Endothelial cell of umbilical vein (primary cell): ENCODE data around the gene ACOX1. TPM values are rescaled to one million over a fixed set of nuclear protein-coding genes. Genes with fewer than 3 reads are reported as not detected.

Source experiments
- BruUV-seq: library from RNA; stranded (reverse); fragments of 400-500 nt; replicated peaks from 2 replicates; lab custom pipeline; 2021; lab: Mats Ljungman, UMichigan
- CTCF ChIA-PET: fragments of 300-600, 350-600 bp; sonication (Branson Sonifier 250); formaldehyde crosslinking; loops from one replicate; lab custom pipeline; 2021; ENCODE audit warnings: antibody characterized with exemption, inconsistent platforms; lab: Charles Lee
- POLR2A ChIA-PET: fragments of 300-600, 350-600 bp; sonication (Branson Sonifier 250); formaldehyde crosslinking; loops from one replicate; lab custom pipeline; 2021; ENCODE audit warnings: antibody characterized with exemption, inconsistent platforms; lab: Charles Lee
- DNase-seq: peaks from one replicate; pipeline ENCODE4 v3.0.0-alpha.2; 2011; ENCODE audit warnings: low read depth, low spot score
- FAIRE-seq: peaks from 2 replicates; lab custom pipeline; 2011; peaks lifted over from hg19 to GRCh38; lab: Jason Lieb, UNC
- H2AFZ ChIP-seq: 2 replicates; pipeline ENCODE4 v1.6.0; 2012; ENCODE audit warnings: low read depth, low read length, control low read depth, inconsistent platforms
- H3K27ac ChIP-seq: 2 replicates; pipeline ENCODE4 v1.5.1; 2011; ENCODE audit warnings: low read depth, mild to moderate bottlenecking, control low read depth, low read length, moderate library complexity; ENCODE audit not compliant: insufficient read depth
- H3K27me3 ChIP-seq, 2 experiments: 2 replicates each; pipeline versions ENCODE4 v1.6.0 to v1.6.1; 2011; ENCODE audit warnings: low read length in 2 of 2, mixed read lengths in 1 of 2; ENCODE audit not compliant: control insufficient read depth in 2 of 2, insufficient read depth in 2 of 2
- H3K36me3 ChIP-seq, 2 experiments: 2 replicates in 1 of 2; 3 replicates in 1 of 2; pipeline ENCODE4 v1.5.1; 2011; ENCODE audit warnings: low read length in 2 of 2, mild to moderate bottlenecking in 1 of 2, moderate library complexity in 1 of 2; ENCODE audit not compliant: control insufficient read depth in 2 of 2, insufficient read depth in 2 of 2; ENCODE audit errors: extremely low read depth in 1 of 2
- H3K4me1 ChIP-seq: 3 replicates; pipeline ENCODE4 v1.5.1; 2011; ENCODE audit warnings: mild to moderate bottlenecking, low read length; ENCODE audit not compliant: control insufficient read depth, insufficient read depth; ENCODE audit errors: extremely low read depth
- H3K4me2 ChIP-seq: 2 replicates; pipeline ENCODE4 v1.6.1; 2011; ENCODE audit warnings: low read length, control low read depth, mixed read lengths; ENCODE audit not compliant: insufficient read depth
- H3K4me3 ChIP-seq, 3 experiments: fragments of 200-600 bp in 1 of 3; sonication (generic), shearing (Covaris generic) in 1 of 3; replicated peaks in 1 of 3; 2 replicates each; pipeline ENCODE4 v1.5.1; 2011 to 2016; ENCODE audit warnings: control low read depth in 3 of 3, low read length in 3 of 3, mild to moderate bottlenecking in 2 of 3, inconsistent platforms in 1 of 3, low read depth in 1 of 3, moderate library complexity in 1 of 3; ENCODE audit not compliant: insufficient read depth in 1 of 3
- H3K79me2 ChIP-seq: 2 replicates; pipeline ENCODE4 v1.6.0; 2012; ENCODE audit warnings: low read length, inconsistent platforms; ENCODE audit not compliant: control insufficient read depth, insufficient read depth
- H3K9ac ChIP-seq: replicated peaks from 2 replicates; pipeline ENCODE3; 2011; ENCODE audit warnings: low read length, control low read depth; ENCODE audit not compliant: insufficient read depth; ENCODE audit errors: extremely low read depth
- H3K9me1 ChIP-seq: replicated peaks from 3 replicates; pipeline ENCODE4 v1.6.0; 2011; ENCODE audit warnings: mild to moderate bottlenecking, low read length; ENCODE audit not compliant: control insufficient read depth, insufficient read depth; ENCODE audit errors: extremely low read depth
- H3K9me3 ChIP-seq: replicated peaks from 2 replicates; pipeline ENCODE4 v1.5.1; 2012; ENCODE audit warnings: low read length, inconsistent platforms; ENCODE audit not compliant: control insufficient read depth, insufficient read depth
- H4K20me1 ChIP-seq: replicated peaks from 2 replicates; pipeline ENCODE3; 2011; ENCODE audit warnings: mild to moderate bottlenecking, low read length; ENCODE audit not compliant: control insufficient read depth, insufficient read depth; ENCODE audit errors: extremely low read depth
- CTCF ChIP-seq, 2 donors: IDR thresholded peaks; 1 replicate in 1 of 2; 2 replicates in 1 of 2; pipeline ENCODE4 v1.5.1; 2011; ENCODE audit warnings: low read length in 2 of 2, mild to moderate bottlenecking in 2 of 2, moderate library complexity in 2 of 2, control low read depth in 1 of 2, inconsistent platforms in 1 of 2, low read depth in 1 of 2; ENCODE audit not compliant: insufficient read depth in 1 of 2; ENCODE audit errors: extremely low read depth in 1 of 2
- EZH2 ChIP-seq: IDR thresholded peaks from 2 replicates; pipeline ENCODE4 v1.6.1; 2012; ENCODE audit warnings: borderline replicate concordance, low read depth, mild to moderate bottlenecking, moderate library complexity, low read length, inconsistent platforms; ENCODE audit not compliant: severe bottlenecking
- FOS ChIP-seq: IDR thresholded peaks from 2 replicates; pipeline ENCODE4 v1.6.1; 2011; ENCODE audit warnings: mild to moderate bottlenecking, low read length, moderate library complexity, borderline replicate concordance; ENCODE audit not compliant: insufficient read depth
- GATA2 ChIP-seq: IDR thresholded peaks from 2 replicates; pipeline ENCODE4 v1.7.0; 2011; ENCODE audit warnings: low read depth, mild to moderate bottlenecking, moderate library complexity, mixed read lengths, low read length; ENCODE audit not compliant: insufficient read length, insufficient read depth
- JUN ChIP-seq: IDR thresholded peaks from 2 replicates; pipeline ENCODE4 v1.6.1; 2011; ENCODE audit warnings: borderline replicate concordance, low read depth; ENCODE audit not compliant: insufficient read length, insufficient read depth
- MYC ChIP-seq: IDR thresholded peaks from one replicate; pipeline ENCODE4 v1.6.1; 2011; ENCODE audit warnings: mild to moderate bottlenecking, low read depth, low read length
- POLR2A ChIP-seq: IDR thresholded peaks from 2 replicates; pipeline ENCODE4 v1.6.1; 2012; ENCODE audit warnings: low read depth, mild to moderate bottlenecking, control low read depth, low read length
- POLR2AphosphoS5 ChIP-seq: IDR thresholded peaks from 2 replicates; pipeline ENCODE4 v1.6.1; 2012; ENCODE audit warnings: low read depth, mild to moderate bottlenecking, control low read depth, low read length, moderate library complexity; ENCODE audit not compliant: insufficient read depth
- dilution Hi-C: fragments of 300-500 bp; cut with MboI; formaldehyde crosslinking; loops from one replicate; pipeline ENCODE4 v1.15.0; 2019; ENCODE audit warnings: low sequenced_read_pairs; ENCODE audit not compliant: extremely low pct_ligation_motif_present
- intact Hi-C: fragments of 100-400 bp; cut with micrococcal nuclease; formaldehyde crosslinking; loops from one replicate; pipeline ENCODE4 v1.10.0; 2022
- polyA plus RNA-seq, 4 experiments: library from polyadenylated mRNA; depleted of rRNA in 3 of 4; stranded (reverse) in 3 of 4; unstranded in 1 of 4; fragments of >200 nt; gene quantifications; 2 replicates each; pipeline versions ENCODE4 v1.2.1 to v1.2.3, GENCODE V29; 2011 to 2012; ENCODE audit warnings: missing spikeins in 1 of 4
- total RNA-seq: library from RNA; stranded (reverse); gene quantifications from 2 replicates; pipeline ENCODE4 v1.2.3, GENCODE V29; 2021
- TF ChIP-seq, protein P1 (sequence below): IDR thresholded peaks from 2 replicates; pipeline ENCODE4 v1.6.1; 2011; ENCODE audit not compliant: insufficient read depth, insufficient read length

The ACOX1 gene
- total and polyA plus RNA-seq, 2 donors (not counting 3 experiments of a cell fraction or from before 2014, with no cell fraction given): 17.9 to 45.1 TPM

GRCh38 chr17:75925912-75926311 is 53.1 kb downstream of the ACOX1 start:
- H3K27ac ChIP-seq: no peak overlapping the region
- no peaks in the 10 kb centered on the region for H3K36me3 ChIP-seq
- intact Hi-C loops: no loop called here
- dilution Hi-C loops: no loop called here
- ChIA-PET POLR2A (no interaction called here), CTCF (interaction anchor here (1.2 to 1.8 kb wide), 3 partner anchors 10 to 75 kb away, joined by 3 to 8 read pairs (median 6); partner anchors contain the start of genes CDK3 and MRPL38)
- FAIRE-seq (no peak), DNase-seq (no peak)
- TF ChIP-seq, protein P1, sequence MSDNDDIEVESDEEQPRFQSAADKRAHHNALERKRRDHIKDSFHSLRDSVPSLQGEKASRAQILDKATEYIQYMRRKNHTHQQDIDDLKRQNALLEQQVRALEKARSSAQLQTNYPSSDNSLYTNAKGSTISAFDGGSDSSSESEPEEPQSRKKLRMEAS: no peak
- TF ChIP-seq GATA2 (no peak), EZH2 (no peak), POLR2A (no peak), POLR2AphosphoS5 (no peak), MYC (no peak), CTCF (IDR thresholded peaks at IDR 0.05; ENCODE audit: extremely low read depth in 1 of 2, insufficient read depth in 1 of 2, low read depth in 1 of 2, low read length in 2 of 2) (no peak), FOS (no peak), JUN (no peak)
- H4K20me1 ChIP-seq: no peaks in the 10 kb centered on the region
- no peaks in the 10 kb centered on the region for H3K27me3 ChIP-seq
- H3K4me1 ChIP-seq: no peaks in the 10 kb centered on the region
- H3K4me3 ChIP-seq: no peak overlapping the region
- H3K9ac ChIP-seq: no peak overlapping the region
- H3K4me2 ChIP-seq: no peak overlapping the region
- BruUV-seq: no TSS peak
- H2AFZ ChIP-seq: no peak overlapping the region
- H3K9me1 ChIP-seq: no peaks in the 10 kb centered on the region
- no peaks in the 10 kb centered on the region for H3K9me3 ChIP-seq
- no peaks in the 10 kb centered on the region for H3K79me2 ChIP-seq
